Cardiac muscle cell (in vitro differentiated cells and primary cell): ENCODE results near the gene DUSP12. TPM values are rescaled to one million over a fixed set of nuclear protein-coding genes. Genes with fewer than 3 reads are reported as not detected.
"Not testable (repeated sequence)": the region's sequence is repeated elsewhere in the genome, so short reads cannot be mapped to it uniquely, and the experiment has no call there.

Source experiments
- DNase-seq, 2 donors: peaks; one replicate each; pipeline versions ENCODE4 v3.0.0 to v3.0.0-alpha.2; 2010 to 2017; ENCODE audit warnings: low read depth in 1 of 2, low spot score in 1 of 2
- H3K27ac ChIP-seq: fragments of 200-600 bp; sonication (generic); 2 replicates; pipeline ENCODE4 v1.5.1; 2016
- H3K27me3 ChIP-seq: fragments of 200-600 bp; sonication (generic); 2 replicates; pipeline ENCODE4 v1.6.0; 2016; ENCODE audit warnings: control low read depth
- H3K36me3 ChIP-seq: fragments of 200-600 bp; sonication (generic); 2 replicates; pipeline ENCODE4 v1.5.1; 2016; ENCODE audit warnings: control low read depth
- H3K4me1 ChIP-seq: fragments of 200-600 bp; sonication (generic); 2 replicates; pipeline ENCODE4 v1.8.1; 2017; ENCODE audit warnings: low read depth, mild to moderate bottlenecking, mixed run types
- H3K4me3 ChIP-seq: fragments of 200-600 bp; sonication (generic); 2 replicates; pipeline ENCODE4 v1.5.1; 2016; ENCODE audit warnings: mild to moderate bottlenecking
- H3K9me3 ChIP-seq: fragments of 200-600 bp; sonication (generic); 2 replicates; pipeline ENCODE4 v1.5.1; 2017; ENCODE audit warnings: low read depth, mild to moderate bottlenecking, control low read depth
- CTCF ChIP-seq: IDR thresholded peaks from 2 replicates; pipeline ENCODE4 v1.5.1; 2012; ENCODE audit warnings: low read depth, mild to moderate bottlenecking, low read length
- polyA plus RNA-seq: library from polyadenylated mRNA; unstranded; fragments of >200 nt; fragmentation: Nextera tagmentation; extraction: Ambion mirVana; gene quantifications from 2 replicates; pipeline ENCODE4 v1.2.1, GENCODE V29; 2016
- total RNA-seq: library from RNA; depleted of rRNA; stranded (reverse); fragments of >200 nt; gene quantifications from 2 replicates; pipeline ENCODE4 v1.2.3, GENCODE V29; 2016

The DUSP12 gene
- total and polyA plus RNA-seq, 2 experiments from 2014 or later = 60.5 to 65.7 TPM

- no peak overlapping the region for H3K27ac ChIP-seq
- no peak overlapping the region for H3K4me3 ChIP-seq
- DNase-seq = no peak
- peaks cover 14% of the 10 kb centered on the region for H3K36me3 ChIP-seq
- peaks cover 6% of the 10 kb centered on the region for H3K4me1 ChIP-seq
- no peaks in the 10 kb centered on the region for H3K9me3 ChIP-seq
- peaks cover 8% of the 10 kb centered on the region for H3K27me3 ChIP-seq
- no peak for TF ChIP-seq CTCF
Observed at GRCh38 chr1:161747801-161748200, 1.8 kb upstream of the DUSP12 start.

- Histone ChIP-seq H3K27me3 (no peaks in the 10 kb centered on the region), H3K4me1 (peaks cover 6% of the 10 kb centered on the region), H3K36me3 (peaks cover 2% of the 10 kb centered on the region), H3K9me3 (no peaks in the 10 kb centered on the region), H3K27ac (no peak overlapping the region), H3K4me3 (no peak overlapping the region)
- TF ChIP-seq CTCF = peak; percentile 54
- DNase-seq = peak in 1 of 2 donors; percentile 35
Observed at GRCh38 chr1:161763522-161764098, 14.0 kb downstream of the DUSP12 start.

GRCh38 chr1:161766102-161766981 lies 16.8 kb downstream of the DUSP12 start, which contains the start of gene ATF6:
Gene ATF6 (plus strand): TSS chr1:161766320. CDS start chr1:161766361, 41 bp downstream.
- Histone ChIP-seq H3K4me3 (peak within 1 kb of the TSS; percentile 75), H3K4me1 (peaks cover 6% of the 10 kb centered on the region), H3K27ac (peak within 1 kb of the TSS; percentile 46), H3K9me3 (no peaks in the 10 kb centered on the region), H3K27me3 (no peaks in the 10 kb centered on the region), H3K36me3 (no peaks in the 10 kb centered on the region)
- DNase-seq = peak; percentile 87 to 96
- no peak for TF ChIP-seq CTCF

- Histone ChIP-seq H3K27me3 (no peaks in the 10 kb centered on the region), H3K9me3 (no peaks in the 10 kb centered on the region), H3K4me3 (no peak overlapping the region), H3K36me3 (no peaks in the 10 kb centered on the region), H3K4me1 (peaks cover 6% of the 10 kb centered on the region), H3K27ac (no peak overlapping the region)
- DNase-seq = no peak
- no peak for TF ChIP-seq CTCF
Observed at GRCh38 chr1:161768461-161768860, 18.9 kb downstream of the DUSP12 start.

GRCh38 chr1:161768986-161769672 lies 19.5 kb downstream of the DUSP12 start:
- no peak for DNase-seq
- no peaks in the 10 kb centered on the region for H3K27me3 ChIP-seq
- H3K36me3 ChIP-seq = no peaks in the 10 kb centered on the region
- H3K4me1 ChIP-seq = peaks cover 6% of the 10 kb centered on the region
- no peak for TF ChIP-seq CTCF
- no peak overlapping the region for H3K4me3 ChIP-seq
- H3K27ac ChIP-seq = no peak overlapping the region
- H3K9me3 ChIP-seq = no peaks in the 10 kb centered on the region

GRCh38 chr1:161769673-161770045 lies 20.1 kb downstream of the DUSP12 start:
- H3K27me3 ChIP-seq, DNase-seq, H3K36me3 ChIP-seq, H3K27ac ChIP-seq, H3K9me3 ChIP-seq, H3K4me3 ChIP-seq, H3K4me1 ChIP-seq: not testable (repeated sequence)
